COLO829 (cell line): ENCODE results near the gene SIPA1.
"Not testable (repeated sequence)": the region's sequence is repeated elsewhere in the genome, so short reads cannot be mapped to it uniquely, and the experiment has no call there.

ENCODE experiments used
- DNase-seq: peaks from one replicate; pipeline ENCODE4 v3.0.0; 2012; ENCODE audit warnings: low spot score

The SIPA1 gene

DNA sequence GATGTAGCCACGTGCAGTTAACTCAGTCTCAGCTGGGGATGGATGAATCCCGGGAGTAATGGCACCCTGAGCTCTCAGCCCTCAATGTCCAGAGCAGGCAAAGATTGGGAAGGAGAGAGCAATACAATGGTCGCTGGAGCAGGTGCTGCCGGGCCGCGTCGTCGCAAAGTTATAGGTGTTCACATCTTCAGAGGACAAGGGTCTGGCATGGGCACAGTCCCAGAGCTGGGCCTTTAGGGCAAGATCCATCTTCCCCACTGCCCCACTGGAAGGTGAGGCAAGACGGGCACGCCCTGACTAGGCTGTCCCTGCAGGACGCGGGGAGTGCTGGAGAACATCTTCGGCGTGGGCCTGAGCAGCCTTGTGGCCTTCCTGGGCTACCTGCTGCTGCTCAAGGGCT is 14.7 kb upstream of the SIPA1 start:
- no peak for DNase-seq

DNA sequence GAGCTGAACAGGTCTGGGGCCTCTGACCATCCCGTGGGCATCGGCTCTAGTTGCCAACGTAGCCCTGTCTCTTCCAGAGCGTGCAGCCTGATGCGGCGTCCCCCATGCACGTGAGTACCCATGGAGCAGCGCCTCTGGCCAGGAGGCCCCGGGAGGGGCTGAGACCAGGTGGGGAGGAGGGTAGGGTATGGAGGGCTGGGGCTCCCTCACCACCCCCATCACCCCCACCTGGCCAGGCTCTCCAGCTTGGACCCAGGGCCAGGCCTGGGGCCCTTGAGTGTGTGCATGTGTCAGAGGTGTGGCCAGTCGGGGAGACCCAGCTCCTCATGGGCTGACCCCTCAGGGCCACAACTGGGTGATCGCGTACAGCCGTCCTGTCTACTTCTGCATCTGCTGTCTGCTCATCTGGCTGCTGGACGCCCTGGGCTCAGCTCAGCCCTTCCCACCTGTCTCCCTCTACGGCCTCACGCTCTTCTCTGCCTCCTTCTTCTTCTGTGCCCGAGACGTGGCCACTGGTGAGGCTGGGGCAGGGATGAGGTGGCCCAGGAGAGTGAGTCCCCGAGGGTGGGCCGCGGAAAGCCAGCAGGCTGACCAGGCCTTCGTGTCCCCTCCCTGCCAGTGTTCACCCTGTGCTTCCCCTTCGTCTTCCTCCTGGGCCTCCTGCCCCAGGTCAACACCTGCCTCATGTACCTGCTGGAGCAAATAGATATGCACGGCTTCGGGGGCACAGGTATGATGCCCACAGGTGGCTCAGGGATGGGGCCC is 13.9 kb upstream of the SIPA1 start:
- no peak for DNase-seq

DNA sequence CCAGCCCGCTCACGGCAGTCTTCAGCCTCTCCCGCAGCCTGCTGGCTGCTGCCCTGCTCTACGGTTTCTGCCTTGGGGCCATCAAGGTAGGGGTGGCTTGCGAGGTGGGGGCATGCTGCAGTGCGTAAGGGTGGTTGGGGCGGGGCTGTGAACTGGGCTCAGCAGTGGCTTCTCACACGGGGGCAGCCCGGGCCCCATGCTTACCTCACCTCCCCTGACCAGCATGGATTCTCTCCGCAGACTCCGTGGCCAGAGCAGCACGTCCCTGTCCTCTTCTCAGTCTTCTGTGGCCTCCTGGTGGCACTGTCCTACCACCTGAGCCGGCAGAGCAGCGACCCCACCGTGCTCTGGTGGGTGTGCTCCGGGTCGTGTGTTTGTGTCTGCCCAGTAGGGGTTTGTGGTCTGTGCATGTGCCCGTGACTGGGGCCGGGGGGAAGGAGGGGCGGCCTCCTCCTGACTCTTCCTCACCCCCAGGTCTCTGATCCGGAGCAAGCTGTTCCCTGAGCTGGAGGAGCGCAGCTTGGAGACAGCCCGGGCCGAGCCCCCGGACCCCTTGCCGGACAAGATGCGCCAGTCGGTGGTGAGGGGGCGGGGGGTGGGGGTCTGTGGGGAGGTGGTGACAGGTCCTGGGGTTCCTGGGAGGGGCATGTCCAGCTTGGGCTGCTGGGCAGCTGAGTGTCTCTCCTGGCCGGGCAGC is 12.8 kb upstream of the SIPA1 start:
- no peak for DNase-seq

DNA sequence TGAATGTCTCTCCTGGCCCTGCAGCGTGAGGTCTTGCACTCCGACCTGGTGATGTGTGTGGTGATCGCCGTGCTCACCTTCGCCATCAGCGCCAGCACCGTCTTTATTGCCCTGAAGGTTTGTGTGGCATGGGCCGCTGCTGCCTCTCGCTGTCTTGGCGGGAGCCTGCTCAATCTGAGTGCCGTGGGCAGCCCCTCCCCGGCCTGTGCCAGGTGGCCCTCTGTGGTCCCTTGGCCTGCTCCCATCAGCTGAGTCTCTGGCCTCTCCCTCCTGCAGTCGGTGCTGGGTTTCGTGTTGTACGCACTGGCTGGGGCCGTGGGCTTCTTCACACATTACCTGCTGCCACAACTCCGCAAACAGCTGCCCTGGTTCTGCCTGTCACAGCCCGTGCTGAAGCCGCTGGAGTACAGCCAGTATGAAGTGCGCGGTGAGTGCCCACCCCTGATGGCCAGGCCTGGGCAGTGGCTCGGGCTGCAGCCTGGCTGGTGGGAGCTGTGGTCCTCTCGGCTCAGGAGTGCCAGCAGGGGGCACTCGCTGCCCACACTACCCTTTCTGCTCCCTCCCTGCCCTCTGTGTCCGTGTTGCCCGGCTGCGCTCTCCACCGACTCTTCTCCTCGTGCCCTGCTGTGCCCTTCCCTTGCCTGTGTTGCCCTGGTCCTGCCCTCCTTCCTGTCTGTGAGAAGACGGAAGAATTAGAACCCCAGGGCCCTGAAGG is 12.1 kb upstream of the SIPA1 start:
- DNase-seq = no peak

DNA sequence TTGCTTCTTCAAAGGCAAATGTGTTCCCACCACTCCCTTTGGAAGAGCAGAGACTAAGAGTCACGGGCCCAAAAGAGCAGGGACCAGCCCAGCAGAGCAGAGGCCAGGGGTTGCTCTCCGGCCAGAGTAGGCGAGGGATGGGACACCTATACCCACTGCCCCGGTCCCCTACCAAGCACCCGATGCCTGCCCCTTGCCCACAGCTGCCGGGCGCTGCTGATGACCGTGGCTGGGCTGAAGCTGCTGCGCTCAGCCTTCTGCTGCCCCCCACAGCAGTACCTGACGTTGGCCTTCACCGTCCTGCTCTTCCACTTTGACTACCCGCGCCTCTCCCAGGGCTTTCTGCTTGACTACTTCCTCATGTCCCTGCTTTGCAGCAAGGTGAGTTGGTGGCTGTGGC is 10.7 kb upstream of the SIPA1 start:
- no peak for DNase-seq

DNA sequence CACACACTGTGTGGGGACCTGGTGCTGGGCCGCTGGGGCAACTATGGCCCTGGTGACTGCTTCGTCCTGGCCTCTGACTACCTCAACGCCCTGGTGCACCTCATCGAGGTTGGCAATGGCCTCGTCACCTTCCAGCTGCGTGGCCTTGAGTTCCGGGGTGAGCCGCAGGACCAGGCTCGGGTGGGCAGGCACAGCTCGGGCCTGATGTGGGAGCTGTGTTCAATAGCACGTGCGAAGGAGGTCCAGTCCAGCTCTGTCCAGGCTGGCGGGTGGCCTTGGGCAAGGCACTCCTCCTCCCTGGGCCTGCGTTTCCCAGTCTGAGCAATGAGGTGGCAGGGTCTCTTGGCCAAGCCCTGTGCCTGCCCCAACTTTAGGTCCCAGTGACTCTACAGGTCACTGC is 8.3 kb upstream of the SIPA1 start:
- DNase-seq = no peak

DNA sequence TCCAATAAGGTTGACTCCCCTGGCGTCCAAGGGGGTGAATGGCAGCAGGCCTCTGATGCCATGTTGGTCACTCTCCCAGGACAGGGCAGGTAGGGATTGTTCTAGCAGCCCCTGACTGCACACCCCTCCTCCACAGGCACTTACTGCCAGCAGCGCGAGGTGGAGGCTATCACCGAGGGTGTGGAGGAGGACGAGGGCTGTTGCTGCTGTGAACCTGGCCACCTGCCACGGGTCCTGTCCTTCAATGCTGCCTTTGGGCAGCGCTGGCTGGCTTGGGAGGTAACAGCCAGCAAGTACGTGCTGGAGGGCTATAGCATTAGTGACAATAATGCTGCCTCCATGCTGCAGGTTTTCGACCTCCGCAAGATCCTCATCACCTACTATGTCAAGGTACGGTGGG is 7.7 kb upstream of the SIPA1 start:
- DNase-seq = no peak

DNA sequence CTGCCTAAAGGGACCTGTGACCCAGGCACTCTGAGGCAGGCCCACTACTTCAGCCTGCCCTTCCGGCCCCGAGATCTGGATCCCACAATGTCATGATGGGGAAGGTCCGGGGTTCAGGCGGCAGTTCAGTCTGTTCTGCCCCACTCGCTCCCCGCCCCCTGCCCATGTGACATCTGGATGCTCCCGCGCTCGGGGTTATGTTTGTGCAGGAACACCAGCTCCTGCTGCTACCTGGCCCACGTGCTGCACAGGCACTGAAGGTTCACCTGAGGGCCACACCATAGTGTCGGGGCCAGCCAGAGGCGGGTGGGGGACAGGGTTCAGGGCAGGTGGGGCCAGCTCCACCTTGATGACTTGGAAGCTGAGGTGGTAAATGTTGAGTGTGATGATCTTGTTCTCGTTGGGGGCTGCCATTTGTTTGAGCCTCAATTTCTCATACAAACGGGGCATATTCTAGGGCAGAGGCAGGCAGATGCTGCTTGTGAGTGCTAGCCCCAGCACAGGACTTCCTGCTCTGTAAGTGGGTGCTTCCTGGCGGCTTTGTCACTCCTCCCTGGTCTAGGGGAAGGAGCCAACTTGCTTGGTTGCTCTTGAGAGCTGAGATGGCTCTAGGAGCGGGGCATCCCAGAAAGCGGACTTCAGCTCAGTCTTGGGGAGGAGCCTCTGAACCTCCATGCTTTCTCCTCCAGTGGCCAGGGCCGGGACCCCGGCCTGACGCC is 4.4 kb upstream of the SIPA1 start:
- DNase-seq = no peak

DNA sequence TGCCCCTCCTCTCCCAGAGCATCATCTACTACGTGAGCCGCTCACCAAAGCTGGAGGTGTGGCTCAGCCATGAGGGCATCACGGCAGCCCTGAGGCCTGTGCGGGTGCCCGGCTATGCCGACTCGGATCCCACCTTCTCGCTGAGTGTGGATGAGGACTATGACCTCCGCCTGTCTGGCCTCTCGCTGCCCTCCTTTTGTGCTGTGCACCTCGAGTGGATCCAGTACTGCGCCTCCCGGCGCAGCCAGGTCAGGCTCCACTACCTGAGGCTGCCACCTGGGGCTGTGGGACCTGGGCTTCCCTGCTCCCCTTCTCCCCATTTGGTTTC is 3.8 kb upstream of the SIPA1 start:
- DNase-seq = no peak

DNA sequence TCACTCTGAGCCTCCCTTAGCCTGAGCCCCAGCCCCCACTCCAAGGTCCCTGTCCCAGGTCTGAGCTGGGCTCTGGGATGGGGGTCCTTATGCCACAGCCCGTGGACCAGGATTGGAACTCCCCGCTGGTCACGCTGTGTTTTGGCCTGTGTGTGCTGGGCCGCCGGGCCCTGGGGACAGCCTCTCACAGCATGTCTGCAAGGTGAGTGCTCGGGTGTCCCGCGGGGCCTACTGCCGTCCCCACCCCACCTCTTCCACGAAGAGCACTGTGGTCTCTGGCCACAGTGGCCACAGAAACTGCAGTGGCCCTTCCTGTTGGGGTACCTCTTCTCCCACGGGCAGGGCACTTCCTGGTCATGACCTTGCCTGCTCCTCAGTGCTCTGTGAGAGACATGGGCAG is 3.5 kb upstream of the SIPA1 start:
- no peak for DNase-seq

DNA sequence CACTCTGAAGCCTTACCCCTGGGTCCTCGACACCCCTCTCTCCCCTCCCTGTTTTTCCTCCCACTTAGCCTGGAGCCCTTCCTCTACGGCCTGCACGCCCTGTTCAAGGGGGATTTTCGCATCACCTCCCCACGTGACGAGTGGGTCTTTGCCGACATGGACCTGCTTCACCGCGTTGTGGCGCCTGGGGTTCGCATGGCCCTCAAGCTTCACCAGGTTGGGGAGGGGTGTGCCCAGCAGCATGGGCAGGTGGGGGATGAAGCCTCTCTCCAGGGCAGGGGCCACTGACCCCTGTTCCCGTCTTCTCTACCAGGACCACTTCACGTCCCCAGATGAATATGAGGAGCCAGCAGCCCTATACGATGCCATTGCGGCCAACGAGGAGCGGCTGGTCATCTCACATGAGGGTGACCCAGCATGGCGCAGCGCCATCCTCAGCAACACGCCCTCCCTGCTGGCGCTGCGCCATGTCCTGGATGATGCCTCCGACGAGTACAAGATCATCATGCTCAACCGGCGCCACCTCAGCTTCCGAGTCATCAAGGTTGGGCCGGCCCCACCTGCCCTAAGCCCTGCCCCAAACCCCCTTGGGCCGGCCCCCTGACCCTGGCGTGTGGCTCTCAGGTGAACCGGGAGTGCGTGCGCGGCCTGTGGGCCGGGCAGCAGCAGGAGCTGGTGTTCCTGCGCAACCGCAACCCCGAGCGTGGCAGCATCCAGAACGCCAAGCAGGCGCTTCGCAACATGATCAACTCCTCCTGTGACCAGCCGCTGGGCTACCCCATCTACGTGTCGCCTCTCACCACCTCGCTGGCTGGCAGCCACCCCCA is 2.8 kb upstream of the SIPA1 start:
- no peak for DNase-seq

DNA sequence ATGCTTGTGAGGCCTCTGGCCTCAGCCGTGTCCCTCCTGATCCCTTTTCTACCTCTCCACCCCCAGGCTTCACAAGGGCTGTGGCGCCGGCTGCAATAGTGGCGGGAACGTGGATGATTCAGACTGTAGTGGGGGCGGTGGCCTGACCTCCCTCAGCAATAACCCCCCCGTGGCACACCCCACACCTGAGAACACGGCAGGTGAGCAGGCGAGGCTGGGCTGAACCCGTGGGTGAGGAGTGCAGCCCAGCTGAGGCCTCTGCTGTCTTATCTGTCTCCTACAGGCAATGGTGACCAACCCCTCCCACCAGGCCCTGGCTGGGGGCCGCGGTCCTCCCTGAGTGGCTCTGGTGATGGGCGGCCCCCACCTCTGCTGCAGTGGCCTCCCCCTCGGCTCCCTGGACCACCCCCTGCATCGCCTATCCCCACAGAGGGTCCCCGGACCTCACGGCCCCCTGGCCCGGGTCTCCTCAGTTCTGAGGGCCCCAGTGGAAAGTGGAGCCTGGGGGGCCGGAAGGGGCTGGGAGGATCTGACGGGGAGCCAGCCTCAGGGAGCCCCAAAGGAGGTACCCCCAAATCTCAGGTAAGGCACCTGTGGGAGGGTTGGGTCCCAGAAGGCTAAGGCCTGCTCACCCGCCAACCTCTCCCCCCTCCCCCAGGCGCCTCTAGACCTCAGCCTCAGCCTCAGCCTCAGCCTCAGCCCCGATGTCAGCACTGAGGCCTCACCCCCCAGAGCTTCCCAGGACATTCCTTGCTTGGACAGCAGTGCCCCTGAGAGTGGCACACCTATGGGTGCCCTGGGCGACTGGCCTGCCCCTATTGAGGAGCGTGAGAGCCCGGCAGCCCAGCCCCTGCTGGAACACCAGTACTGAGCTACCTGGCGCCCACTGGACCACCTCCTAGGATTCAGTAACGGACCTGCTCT is 1.5 kb upstream of the SIPA1 start:
- DNase-seq = no peak

DNA sequence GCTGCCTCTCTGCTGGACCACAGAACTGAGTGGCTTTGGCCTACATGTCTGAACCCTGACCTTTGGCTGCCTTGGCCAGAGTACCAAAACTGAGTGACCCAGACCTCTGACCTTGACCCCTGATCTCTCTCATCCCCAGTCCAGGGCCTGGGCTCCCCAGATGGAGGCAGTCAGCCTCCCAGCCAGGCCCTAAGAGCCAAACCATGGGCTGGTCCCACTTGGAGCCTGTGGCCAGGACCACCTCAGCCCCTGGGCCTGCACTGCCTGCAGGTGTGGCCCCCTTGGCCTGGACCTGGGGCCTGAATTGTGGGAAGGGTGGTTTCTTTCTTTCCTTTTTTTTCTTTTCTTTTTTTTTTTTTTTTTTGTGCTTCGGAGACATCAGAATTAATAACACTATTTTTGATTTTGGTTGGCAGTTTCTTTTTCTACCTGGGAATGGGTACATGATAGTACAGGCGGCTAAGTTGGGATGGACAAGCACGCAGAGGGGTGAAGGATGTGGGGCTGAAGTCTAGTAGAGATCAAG is 806 bp upstream of the SIPA1 start:
- DNase-seq = no peak

DNA sequence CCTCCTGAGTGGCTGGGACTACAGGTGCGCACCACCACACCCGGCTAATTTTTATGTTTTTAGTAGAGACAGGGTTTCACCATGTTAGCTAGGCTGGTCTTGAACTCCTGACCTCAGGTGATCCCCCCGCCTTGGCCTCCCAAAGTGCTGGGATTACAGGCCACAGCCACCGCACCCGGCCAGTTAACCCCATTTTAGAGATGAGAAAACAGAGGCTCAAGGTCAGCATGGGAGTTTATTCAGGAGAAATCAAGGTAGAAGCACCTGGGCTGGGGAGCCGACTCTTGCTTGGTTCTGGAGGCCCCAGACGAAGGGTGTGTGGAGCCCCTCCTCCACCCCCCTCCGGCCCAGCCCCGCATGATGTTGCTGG is 1.3 kb downstream of the SIPA1 start:
- DNase-seq = not testable (repeated sequence)

DNA sequence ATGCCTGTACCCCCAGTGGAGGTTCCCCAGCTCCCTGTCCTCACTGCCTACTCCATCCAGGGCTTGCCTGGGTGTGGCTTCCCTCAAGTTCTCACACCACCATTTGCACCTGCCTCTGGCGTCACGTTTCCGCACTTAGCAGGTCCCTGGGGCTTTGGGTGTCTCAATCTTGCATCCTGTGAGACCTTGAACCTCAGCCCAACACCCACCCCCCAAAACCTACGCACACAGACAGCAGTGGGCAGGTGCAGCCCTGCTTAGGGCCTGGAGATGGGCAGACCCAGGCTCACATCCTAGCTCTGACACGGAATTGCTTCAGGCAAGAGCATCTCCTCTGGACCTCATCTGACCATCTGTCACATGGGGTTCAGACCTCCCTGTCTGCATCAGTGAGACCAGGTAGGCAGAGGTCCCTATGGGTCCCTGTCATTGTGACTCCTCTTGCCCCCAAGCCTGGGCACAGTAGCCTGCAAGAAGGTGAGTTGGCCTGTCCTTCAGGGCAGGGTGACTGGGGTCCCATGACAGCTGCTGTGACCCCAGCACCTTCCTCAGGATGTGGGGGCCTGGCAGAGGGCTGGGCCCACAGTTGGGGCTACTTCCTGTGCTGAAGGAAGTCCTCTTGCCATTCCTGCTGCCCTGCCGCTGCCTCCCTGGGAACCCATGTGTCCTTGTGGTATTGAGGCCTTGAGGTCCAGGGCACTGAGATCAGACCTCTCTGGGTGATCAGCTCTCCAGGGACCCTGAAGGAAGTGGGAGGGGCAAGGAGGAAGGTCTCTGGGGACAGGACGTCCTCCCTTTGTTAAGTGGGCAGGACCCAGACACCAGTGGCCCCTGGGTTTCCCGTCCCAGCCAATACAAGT is 2.0 kb downstream of the SIPA1 start:
- no peak for DNase-seq

DNA sequence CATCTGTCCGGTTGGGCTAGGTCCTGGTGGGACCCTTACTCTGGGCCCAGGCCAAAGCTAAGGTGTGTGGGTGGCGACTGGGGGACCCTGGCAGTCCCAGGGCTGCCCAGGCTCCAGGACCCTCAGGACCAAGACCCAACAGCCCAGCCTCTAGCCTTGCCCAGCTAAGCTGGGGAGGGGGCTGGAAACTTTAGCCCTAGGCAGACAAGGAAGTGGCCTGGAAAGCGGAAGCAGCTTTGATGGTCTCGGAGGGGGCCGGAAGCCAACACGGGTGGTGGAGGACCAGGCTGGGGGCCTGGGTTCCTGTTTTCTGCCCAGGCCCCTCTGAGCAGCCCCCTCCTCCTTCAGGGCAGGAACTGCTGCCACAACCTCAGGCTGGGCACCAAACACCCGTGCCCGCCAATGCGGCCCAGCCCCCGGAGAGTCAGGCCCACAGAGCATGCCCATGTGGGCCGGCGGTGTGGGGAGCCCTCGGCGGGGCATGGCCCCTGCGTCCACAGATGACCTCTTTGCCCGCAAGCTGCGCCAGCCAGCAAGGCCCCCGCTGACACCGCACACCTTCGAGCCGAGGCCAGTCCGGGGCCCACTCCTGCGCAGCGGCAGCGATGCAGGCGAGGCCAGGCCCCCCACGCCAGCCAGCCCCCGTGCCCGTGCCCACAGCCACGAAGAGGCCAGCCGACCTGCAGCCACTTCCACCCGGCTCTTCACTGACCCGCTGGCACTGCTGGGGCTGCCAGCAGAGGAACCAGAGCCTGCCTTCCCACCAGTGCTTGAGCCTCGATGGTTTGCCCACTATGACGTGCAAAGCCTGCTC is 2.8 kb downstream of the SIPA1 start:
- DNase-seq = no peak

DNA sequence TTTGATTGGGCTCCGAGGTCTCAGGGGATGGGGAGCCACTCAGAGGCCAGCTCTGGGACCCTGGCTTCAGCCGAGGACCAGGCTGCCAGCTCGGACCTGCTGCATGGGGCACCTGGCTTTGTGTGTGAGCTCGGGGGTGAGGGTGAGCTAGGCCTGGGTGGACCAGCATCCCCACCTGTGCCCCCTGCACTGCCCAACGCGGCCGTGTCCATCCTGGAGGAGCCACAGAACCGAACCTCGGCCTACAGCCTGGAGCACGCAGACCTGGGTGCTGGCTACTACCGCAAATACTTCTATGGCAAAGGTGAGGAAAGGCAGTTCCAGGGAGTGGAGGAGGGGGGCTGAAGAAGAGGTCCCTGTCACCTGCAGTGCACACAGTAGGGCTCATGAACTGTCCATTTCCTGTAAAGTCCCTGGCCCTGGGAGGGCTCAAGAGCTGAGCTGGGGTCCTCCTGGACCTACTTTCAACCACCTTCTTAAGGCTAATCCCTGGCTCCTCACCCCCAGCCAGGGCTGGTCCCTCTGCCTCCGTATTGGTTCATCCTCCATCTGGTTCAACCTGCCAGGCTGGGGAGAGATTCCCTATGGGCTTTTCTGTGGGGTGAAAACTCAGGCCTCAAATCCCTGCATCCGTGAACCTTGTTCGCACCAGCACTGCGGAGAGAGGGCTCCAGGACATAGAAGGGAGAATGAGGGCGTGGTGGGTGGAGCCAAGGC is 3.6 kb downstream of the SIPA1 start:
- no peak for DNase-seq
